GM21786 (cell line): ENCODE measurements around the gene DAZ2.
"Not testable (repeated sequence)": the region's sequence is repeated elsewhere in the genome, so short reads cannot be mapped to it uniquely, and the experiment has no call there.

Source experiments
- ATAC-seq: cut with Tn5 transposase; IDR thresholded peaks from one replicate; pipeline ENCODE4 v1.9.1; 2021; ENCODE audit not compliant: unreplicated experiment

DAZ2 gene, protein sequence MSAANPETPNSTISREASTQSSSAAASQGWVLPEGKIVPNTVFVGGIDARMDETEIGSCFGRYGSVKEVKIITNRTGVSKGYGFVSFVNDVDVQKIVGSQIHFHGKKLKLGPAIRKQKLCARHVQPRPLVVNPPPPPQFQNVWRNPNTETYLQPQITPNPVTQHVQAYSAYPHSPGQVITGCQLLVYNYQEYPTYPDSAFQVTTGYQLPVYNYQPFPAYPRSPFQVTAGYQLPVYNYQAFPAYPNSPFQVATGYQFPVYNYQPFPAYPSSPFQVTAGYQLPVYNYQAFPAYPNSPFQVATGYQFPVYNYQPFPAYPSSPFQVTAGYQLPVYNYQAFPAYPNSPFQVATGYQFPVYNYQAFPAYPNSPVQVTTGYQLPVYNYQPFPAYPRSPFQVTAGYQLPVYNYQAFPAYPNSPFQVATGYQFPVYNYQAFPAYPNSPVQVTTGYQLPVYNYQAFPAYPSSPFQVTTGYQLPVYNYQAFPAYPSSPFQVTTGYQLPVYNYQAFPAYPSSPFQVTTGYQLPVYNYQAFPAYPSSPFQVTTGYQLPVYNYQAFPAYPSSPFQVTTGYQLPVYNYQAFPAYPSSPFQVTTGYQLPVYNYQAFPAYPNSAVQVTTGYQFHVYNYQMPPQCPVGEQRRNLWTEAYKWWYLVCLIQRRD

DNA sequence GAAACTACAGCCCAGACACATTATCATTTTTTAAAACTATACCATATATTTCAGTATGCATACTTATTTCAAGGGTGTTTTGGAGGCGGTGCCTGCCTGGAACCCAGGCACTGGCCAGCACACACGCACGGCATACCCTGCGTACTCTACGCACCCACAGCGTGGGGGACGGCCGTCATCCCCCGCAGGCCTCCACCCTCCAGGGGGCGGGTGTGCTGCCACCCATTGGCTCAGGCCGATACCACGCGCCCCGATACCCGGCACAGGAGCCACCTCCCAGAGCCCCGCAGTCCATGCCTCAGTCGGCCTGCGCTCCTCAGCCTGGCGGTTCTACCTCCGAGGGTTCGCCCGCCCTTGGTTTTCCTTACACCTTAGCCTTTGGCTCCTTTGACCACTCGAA is at the start of gene DAZ2:
Gene DAZ2, plus strand, starts transcription at position 301 of the 400 bp plus-strand sequence. CDS start 208 bp downstream, outside the sequence.
- not testable (repeated sequence) for ATAC-seq

DNA sequence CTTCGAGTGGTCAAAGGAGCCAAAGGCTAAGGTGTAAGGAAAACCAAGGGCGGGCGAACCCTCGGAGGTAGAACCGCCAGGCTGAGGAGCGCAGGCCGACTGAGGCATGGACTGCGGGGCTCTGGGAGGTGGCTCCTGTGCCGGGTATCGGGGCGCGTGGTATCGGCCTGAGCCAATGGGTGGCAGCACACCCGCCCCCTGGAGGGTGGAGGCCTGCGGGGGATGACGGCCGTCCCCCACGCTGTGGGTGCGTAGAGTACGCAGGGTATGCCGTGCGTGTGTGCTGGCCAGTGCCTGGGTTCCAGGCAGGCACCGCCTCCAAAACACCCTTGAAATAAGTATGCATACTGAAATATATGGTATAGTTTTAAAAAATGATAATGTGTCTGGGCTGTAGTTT is 20.4 kb upstream of the DAZ2 start, which contains the start of gene DAZ1:
Gene DAZ1, minus strand, starts transcription at position 101 of the 400 bp plus-strand sequence. CDS start 208 bp downstream, outside the sequence.
- not testable (repeated sequence) for ATAC-seq

DNA sequence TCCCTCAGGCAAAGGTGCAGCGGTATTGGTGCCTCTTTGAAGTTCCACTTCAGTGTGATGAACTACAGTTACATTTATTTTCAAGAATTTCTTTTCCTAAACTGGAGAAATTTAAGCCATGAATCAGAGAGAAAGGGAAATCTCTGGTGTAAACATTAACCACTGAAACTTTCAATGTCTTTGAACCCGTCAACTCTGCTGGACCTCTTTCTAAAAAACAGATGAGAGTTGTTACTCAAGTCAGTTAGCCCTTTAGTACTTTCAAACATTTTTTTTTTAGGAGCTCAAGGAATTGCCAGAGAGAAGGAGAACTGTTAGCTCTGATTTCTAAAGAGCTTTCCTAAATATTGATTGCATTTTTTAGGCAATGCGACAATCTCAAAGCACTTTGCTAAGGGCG is 11.9 kb upstream of the DAZ2 start:
- not testable (repeated sequence) for ATAC-seq

DNA sequence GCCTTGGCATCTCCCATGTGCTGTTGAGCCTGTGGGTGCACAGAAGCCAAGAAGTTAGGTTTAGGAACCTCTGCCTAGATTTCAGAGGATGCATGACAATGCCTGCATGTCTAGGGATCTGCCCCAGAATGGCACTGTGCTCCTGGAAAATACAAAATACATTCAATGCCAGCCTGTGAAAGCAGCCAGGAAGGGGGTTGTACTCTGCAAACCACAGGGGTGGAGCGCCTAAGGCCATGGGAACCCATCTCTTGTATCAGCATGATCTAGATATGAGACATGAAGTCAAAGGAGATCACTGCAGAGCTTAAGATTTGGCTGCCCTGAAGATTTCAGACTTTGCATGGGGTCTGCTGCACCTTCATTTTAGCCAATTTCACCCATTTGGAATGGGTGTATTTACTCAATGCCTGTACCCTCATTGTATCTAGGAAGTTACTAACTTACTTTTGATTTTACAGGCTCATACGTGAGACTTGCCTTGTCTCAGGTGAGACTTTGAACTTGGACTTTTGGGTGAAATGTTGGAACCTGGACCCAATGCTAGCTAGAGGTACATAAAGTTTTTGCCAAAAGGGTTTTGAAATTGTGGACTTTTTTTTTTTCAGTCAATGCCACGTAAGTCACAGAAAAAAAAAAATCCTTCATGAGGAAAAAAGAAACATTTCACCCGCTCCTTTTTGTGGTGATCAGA is 9.4 kb upstream of the DAZ2 start:
- ATAC-seq = not testable (repeated sequence)

DNA sequence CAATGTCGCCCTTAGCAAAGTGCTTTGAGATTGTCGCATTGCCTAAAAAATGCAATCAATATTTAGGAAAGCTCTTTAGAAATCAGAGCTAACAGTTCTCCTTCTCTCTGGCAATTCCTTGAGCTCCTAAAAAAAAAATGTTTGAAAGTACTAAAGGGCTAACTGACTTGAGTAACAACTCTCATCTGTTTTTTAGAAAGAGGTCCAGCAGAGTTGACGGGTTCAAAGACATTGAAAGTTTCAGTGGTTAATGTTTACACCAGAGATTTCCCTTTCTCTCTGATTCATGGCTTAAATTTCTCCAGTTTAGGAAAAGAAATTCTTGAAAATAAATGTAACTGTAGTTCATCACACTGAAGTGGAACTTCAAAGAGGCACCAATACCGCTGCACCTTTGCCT is 8.7 kb upstream of the DAZ2 start:
- ATAC-seq = not testable (repeated sequence)
